Peyer's patch (tissue), 4 donors: ENCODE data around the gene RIMKLB.

Experiments
- POLR2A ChIP-seq, 2 donors: fragments of 450-650 bp; IDR thresholded peaks; one replicate each; pipeline ENCODE4 v1.5.1; 2017; ENCODE audit warnings: antibody characterized with exemption in 2 of 2, mild to moderate bottlenecking in 2 of 2, moderate library complexity in 2 of 2
- TF ChIP-seq, protein P1 (sequence below), 6 experiments: fragments of 450-650 bp in 4 of 6; fragments of 200-600 bp in 2 of 6; sonication (generic) in 1 of 6; IDR thresholded peaks; one replicate each; pipeline ENCODE4 v1.5.1; 2017 to 2019; ENCODE audit warnings: antibody characterized with exemption in 6 of 6, mild to moderate bottlenecking in 3 of 6, moderate library complexity in 1 of 6

DNA sequence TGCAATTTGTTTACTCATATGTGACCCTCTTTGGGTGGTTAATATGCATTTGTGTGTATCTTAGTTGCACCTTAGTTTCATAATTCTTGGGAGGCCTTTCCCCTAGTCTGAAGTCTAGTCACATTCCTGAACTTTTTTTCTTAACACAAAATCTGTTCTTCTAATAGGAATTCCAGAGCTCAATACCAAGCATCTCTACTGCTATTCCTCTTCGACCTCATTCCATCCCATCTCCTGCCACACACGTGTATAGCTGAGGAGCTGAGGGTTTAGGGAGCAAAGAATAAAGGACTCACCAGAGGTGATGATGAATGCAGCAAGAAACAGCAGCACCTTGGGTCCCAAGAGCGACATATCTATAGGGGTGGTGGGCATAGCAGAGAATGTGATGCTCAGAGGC lies 36.0 kb upstream of the RIMKLB start:
- TF ChIP-seq POLR2A (IDR thresholded peaks at IDR 0.05): no peak
- TF ChIP-seq, protein P1, sequence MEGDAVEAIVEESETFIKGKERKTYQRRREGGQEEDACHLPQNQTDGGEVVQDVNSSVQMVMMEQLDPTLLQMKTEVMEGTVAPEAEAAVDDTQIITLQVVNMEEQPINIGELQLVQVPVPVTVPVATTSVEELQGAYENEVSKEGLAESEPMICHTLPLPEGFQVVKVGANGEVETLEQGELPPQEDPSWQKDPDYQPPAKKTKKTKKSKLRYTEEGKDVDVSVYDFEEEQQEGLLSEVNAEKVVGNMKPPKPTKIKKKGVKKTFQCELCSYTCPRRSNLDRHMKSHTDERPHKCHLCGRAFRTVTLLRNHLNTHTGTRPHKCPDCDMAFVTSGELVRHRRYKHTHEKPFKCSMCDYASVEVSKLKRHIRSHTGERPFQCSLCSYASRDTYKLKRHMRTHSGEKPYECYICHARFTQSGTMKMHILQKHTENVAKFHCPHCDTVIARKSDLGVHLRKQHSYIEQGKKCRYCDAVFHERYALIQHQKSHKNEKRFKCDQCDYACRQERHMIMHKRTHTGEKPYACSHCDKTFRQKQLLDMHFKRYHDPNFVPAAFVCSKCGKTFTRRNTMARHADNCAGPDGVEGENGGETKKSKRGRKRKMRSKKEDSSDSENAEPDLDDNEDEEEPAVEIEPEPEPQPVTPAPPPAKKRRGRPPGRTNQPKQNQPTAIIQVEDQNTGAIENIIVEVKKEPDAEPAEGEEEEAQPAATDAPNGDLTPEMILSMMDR (IDR thresholded peaks at IDR 0.05): no peak
